HL-60 (cell line): ENCODE data around the gene KANK4.

Experiments used
- DNase-seq, 2 experiments: peaks; one replicate each; pipeline ENCODE4 v3.0.0-alpha.2; 2010 to 2020; ENCODE audit warnings: low read depth in 1 of 2, low spot score in 1 of 2
- H3K27ac ChIP-seq: fragments of 250-450 bp; sonication (Bioruptor Pico); replicated peaks from 2 replicates; pipeline ENCODE4 v1.5.1; 2020; ENCODE audit warnings: mild to moderate bottlenecking, moderate library complexity
- H3K27me3 ChIP-seq: fragments of 250-450 bp; sonication (Bioruptor Pico); 2 replicates; pipeline ENCODE4 v1.5.1; 2021; ENCODE audit warnings: mild to moderate bottlenecking, moderate library complexity; ENCODE audit not compliant: insufficient read depth, poor library complexity, severe bottlenecking
- H3K4me3 ChIP-seq: replicated peaks from 2 replicates; pipeline ENCODE4 v1.5.1; 2011; ENCODE audit warnings: mild to moderate bottlenecking, control low read depth, low read length; ENCODE audit not compliant: insufficient read depth
- CTCF ChIP-seq: IDR thresholded peaks from one replicate; pipeline ENCODE4 v1.5.1; 2011; ENCODE audit warnings: low read length, control low read depth, inconsistent platforms; ENCODE audit not compliant: insufficient read depth
- GABPA ChIP-seq: IDR thresholded peaks from 2 replicates; pipeline ENCODE4 v1.6.1; 2012; ENCODE audit warnings: low read depth
- POLR2AphosphoS5 ChIP-seq: IDR thresholded peaks from 2 replicates; pipeline ENCODE4 v1.6.1; 2012; ENCODE audit warnings: low read depth
- REST ChIP-seq: IDR thresholded peaks from 2 replicates; pipeline ENCODE4 v1.6.1; 2012; ENCODE audit warnings: low read depth; ENCODE audit not compliant: insufficient replicate concordance
- SPI1 ChIP-seq: IDR thresholded peaks from 2 replicates; pipeline ENCODE4 v1.6.1; 2012; ENCODE audit warnings: low read depth, mild to moderate bottlenecking, borderline replicate concordance

KANK4 gene

DNA sequence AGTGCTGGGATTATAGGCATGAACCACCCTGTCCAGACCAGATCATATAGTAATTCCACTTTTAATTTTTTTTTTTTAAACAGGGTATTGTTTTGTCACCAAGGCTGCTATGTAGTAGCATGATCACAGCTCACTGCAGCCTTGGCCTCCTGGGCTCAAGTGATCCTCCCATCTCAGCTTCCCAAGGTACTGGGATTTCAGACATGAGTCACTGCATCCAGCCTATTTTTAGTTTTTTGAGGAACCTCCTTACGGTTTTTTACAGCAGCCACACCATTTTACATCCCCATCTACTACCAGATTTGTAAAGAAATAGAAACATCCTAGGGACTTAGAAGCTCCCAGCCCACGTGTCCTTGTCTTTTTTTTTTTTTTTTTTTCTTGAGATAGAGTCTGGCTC lies 100.6 kb downstream of the KANK4 start:
- Histone ChIP-seq H3K27me3 (no peaks in the 10 kb centered on the region), H3K4me3 (no peak overlapping the region), H3K27ac (no peak overlapping the region)
- no peak for DNase-seq
- TF ChIP-seq SPI1, result no peak
- TF ChIP-seq POLR2AphosphoS5, result no peak
- TF ChIP-seq CTCF, result no peak
- no peak for TF ChIP-seq GABPA
- no peak for TF ChIP-seq REST

GRCh38 chr1:62213075-62213914 lies 105.9 kb downstream of the KANK4 start:
- H3K27me3 ChIP-seq, result no peaks in the 10 kb centered on the region
- no peak for TF ChIP-seq SPI1
- DNase-seq, result no peak
- no peak overlapping the region for H3K4me3 ChIP-seq
- no peak overlapping the region for H3K27ac ChIP-seq

DNA sequence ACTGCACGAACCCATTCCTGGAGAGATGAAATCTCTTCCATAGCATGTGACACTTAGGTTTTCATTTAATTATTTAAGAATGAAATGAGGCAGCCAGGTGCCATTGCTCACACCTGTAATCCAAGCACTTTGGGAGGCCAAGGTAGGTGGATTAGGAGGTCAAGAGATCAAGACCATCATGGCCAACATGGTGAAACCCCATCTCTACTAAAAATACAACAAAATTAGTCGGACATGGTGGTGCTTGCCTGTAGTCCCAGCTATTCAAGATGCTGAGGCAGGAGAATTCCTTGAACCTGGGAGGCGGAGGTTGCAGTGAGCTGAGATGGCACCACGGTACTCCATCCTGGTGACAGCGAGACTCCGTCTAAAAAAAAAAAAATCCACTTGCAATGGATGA lies 106.8 kb downstream of the KANK4 start:
- DNase-seq, result no peak
- Histone ChIP-seq H3K27me3 (no peaks in the 10 kb centered on the region), H3K4me3 (no peak overlapping the region), H3K27ac (no peak overlapping the region)
- TF ChIP-seq POLR2AphosphoS5 (no peak), GABPA (no peak), CTCF (no peak), REST (no peak), SPI1 (no peak)

- Histone ChIP-seq H3K4me3 (no peak overlapping the region), H3K27me3 (no peaks in the 10 kb centered on the region), H3K27ac (no peak overlapping the region)
- TF ChIP-seq REST (no peak), SPI1 (no peak), GABPA (no peak), POLR2AphosphoS5 (no peak), CTCF (no peak)
- DNase-seq, result no peak
Measured at GRCh38 chr1:62210960-62211359, 108.3 kb downstream of the KANK4 start.
